Loucy (cell line): ENCODE measurements around the gene ZFAND3.

Source experiments
- H2AFZ ChIP-seq: fragments of 200-600 bp; sonication (generic); 2 replicates; pipeline ENCODE4 v1.6.0; 2016; ENCODE audit warnings: antibody characterized with exemption, mild to moderate bottlenecking, low read length, moderate library complexity
- H3F3A ChIP-seq: fragments of 200-600 bp; 2 replicates; pipeline ENCODE4 v1.6.0; 2016; ENCODE audit warnings: antibody characterized with exemption, low read depth, mild to moderate bottlenecking
- H3K27me3 ChIP-seq: fragments of 200-600 bp; sonication (generic); 2 replicates; pipeline ENCODE4 v1.6.1; 2014; ENCODE audit warnings: low read length, mild to moderate bottlenecking; ENCODE audit not compliant: insufficient read depth, poor library complexity, severe bottlenecking
- H3K36me3 ChIP-seq: fragments of 200-600 bp; sonication (generic); 2 replicates; pipeline ENCODE4 v1.6.1; 2016; ENCODE audit warnings: low read length; ENCODE audit not compliant: insufficient read depth
- H3K4me1 ChIP-seq: fragments of 200-600 bp; sonication (generic); 2 replicates; pipeline ENCODE4 v1.5.1; 2014; ENCODE audit warnings: low read length, mild to moderate bottlenecking; ENCODE audit not compliant: insufficient read depth, poor library complexity, severe bottlenecking
- H3K4me2 ChIP-seq: fragments of 200-600 bp; sonication (generic); 2 replicates; pipeline ENCODE4 v1.6.0; 2014; ENCODE audit warnings: antibody characterized with exemption, low read length, low read depth, mild to moderate bottlenecking; ENCODE audit not compliant: poor library complexity, severe bottlenecking
- H3K4me3 ChIP-seq: fragments of 200-600 bp; sonication (generic); 2 replicates; pipeline ENCODE4 v1.5.1; 2014; ENCODE audit warnings: low read length, mild to moderate bottlenecking, mixed read lengths; ENCODE audit not compliant: poor library complexity, severe bottlenecking
- H3K79me2 ChIP-seq: fragments of 200-600 bp; sonication (generic); 2 replicates; pipeline ENCODE4 v1.6.1; 2014; ENCODE audit warnings: low read length; ENCODE audit not compliant: insufficient read depth
- H3K9ac ChIP-seq: fragments of 200-600 bp; sonication (generic); 2 replicates; pipeline ENCODE4 v1.6.0; 2014; ENCODE audit warnings: mild to moderate bottlenecking, low read depth, low read length, moderate library complexity; ENCODE audit not compliant: poor library complexity, severe bottlenecking
- H3K9me2 ChIP-seq: fragments of 200-600 bp; sonication (generic); replicated peaks from 2 replicates; pipeline ENCODE4 v1.6.1; 2016; ENCODE audit warnings: low read depth, low read length, mixed read lengths
- H3K9me3 ChIP-seq: fragments of 200-600 bp; sonication (generic); 2 replicates; pipeline ENCODE4 v1.6.1; 2014; ENCODE audit warnings: mild to moderate bottlenecking, antibody characterized with exemption, low read length, low read depth; ENCODE audit not compliant: insufficient read depth
- H4K20me1 ChIP-seq: fragments of 200-600 bp; sonication (generic); 2 replicates; pipeline ENCODE4 v1.6.0; 2014; ENCODE audit warnings: antibody characterized with exemption, low read length, mild to moderate bottlenecking; ENCODE audit not compliant: insufficient read depth, poor library complexity, severe bottlenecking
- EZH2phosphoT487 ChIP-seq: fragments of 200-600 bp; IDR thresholded peaks from 2 replicates; pipeline ENCODE4 v1.6.1; 2018; ENCODE audit warnings: antibody characterized with exemption, mild to moderate bottlenecking, moderate library complexity, borderline replicate concordance
- TF ChIP-seq, protein P1 (sequence below): fragments of 200-600 bp; sonication (generic); conservative IDR thresholded peaks from 2 replicates; pipeline ENCODE4 v1.5.1; 2014; ENCODE audit warnings: mild to moderate bottlenecking, antibody characterized with exemption, low read length

The ZFAND3 gene

DNA sequence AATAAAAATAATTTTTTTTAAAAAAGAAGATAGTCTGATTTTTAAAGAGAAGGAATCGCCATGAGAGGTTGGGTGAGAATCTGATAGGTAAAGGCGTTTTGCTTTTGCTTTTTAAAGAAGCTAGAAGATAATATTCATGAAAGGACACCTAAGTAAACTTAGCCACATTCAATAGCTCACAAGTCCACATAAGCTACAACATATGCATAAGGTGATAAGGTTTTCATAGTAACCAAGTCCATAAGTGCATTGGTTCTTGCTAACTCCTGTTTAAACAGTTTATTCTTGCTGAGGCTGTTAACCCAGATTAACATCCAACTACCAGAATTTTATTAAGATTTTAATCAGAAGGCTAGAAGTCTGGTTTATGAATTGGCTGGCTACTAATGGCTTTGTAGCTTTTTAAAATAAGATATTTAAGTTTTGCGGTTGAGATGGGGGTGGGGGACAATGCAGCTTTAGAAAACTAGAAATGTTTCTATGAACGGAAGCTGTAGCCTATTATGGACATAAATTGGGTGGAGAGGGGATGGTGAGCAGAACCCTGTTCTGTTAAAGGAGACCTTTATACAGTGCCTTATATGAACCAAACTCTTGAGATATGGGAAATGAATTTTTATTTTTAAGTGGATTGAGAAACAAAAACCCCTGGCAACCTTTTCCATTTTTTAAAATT is 235.1 kb downstream of the ZFAND3 start:
- Histone ChIP-seq H3K9ac (no peak overlapping the region), H3F3A (no peaks in the 10 kb centered on the region), H3K4me1 (no peaks in the 10 kb centered on the region), H3K9me3 (no peaks in the 10 kb centered on the region), H3K79me2 (peaks cover 75% of the 10 kb centered on the region), H3K27me3 (no peaks in the 10 kb centered on the region), H3K36me3 (no peaks in the 10 kb centered on the region), H2AFZ (no peak overlapping the region), H4K20me1 (peaks cover 2% of the 10 kb centered on the region), H3K4me3 (no peak overlapping the region), H3K4me2 (no peak overlapping the region), H3K9me2 (no peaks in the 10 kb centered on the region)
- TF ChIP-seq EZH2phosphoT487: no peak

DNA sequence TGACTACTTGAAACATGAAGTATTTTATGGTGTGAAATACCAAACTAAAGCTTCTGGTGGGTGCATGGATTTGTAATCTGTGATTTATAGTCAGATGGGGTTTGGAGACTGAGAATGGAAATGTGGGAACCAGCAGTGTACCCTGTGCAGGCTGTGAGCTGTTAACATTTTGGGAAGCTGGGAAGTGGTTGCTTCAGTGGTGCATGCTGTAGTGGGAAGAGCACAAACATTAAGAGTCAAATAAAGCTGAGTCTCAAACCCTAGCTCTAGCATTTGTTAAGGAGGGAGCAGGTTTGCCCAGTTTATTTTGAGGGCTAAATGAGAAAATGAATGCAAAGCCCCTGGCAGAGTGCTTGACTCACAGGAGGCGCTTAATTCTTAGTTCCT is 235.7 kb downstream of the ZFAND3 start:
- TF ChIP-seq, protein P1, sequence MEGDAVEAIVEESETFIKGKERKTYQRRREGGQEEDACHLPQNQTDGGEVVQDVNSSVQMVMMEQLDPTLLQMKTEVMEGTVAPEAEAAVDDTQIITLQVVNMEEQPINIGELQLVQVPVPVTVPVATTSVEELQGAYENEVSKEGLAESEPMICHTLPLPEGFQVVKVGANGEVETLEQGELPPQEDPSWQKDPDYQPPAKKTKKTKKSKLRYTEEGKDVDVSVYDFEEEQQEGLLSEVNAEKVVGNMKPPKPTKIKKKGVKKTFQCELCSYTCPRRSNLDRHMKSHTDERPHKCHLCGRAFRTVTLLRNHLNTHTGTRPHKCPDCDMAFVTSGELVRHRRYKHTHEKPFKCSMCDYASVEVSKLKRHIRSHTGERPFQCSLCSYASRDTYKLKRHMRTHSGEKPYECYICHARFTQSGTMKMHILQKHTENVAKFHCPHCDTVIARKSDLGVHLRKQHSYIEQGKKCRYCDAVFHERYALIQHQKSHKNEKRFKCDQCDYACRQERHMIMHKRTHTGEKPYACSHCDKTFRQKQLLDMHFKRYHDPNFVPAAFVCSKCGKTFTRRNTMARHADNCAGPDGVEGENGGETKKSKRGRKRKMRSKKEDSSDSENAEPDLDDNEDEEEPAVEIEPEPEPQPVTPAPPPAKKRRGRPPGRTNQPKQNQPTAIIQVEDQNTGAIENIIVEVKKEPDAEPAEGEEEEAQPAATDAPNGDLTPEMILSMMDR: no peak
- TF ChIP-seq EZH2phosphoT487: no peak
- H3K36me3 ChIP-seq: no peaks in the 10 kb centered on the region
- H3K4me3 ChIP-seq: no peak overlapping the region
- H3K27me3 ChIP-seq: no peaks in the 10 kb centered on the region
- no peak overlapping the region for H3K9ac ChIP-seq
- no peaks in the 10 kb centered on the region for H3F3A ChIP-seq
- H3K9me2 ChIP-seq: no peaks in the 10 kb centered on the region
- H3K4me2 ChIP-seq: no peak overlapping the region
- peaks cover 2% of the 10 kb centered on the region for H4K20me1 ChIP-seq
- H3K79me2 ChIP-seq: peaks cover 75% of the 10 kb centered on the region
- no peak overlapping the region for H2AFZ ChIP-seq
- no peaks in the 10 kb centered on the region for H3K4me1 ChIP-seq
- no peaks in the 10 kb centered on the region for H3K9me3 ChIP-seq

- TF ChIP-seq EZH2phosphoT487: no peak
- TF ChIP-seq, protein P1: no peak
- no peaks in the 10 kb centered on the region for H3K9me3 ChIP-seq
- H3K4me2 ChIP-seq: no peak overlapping the region
- no peak overlapping the region for H2AFZ ChIP-seq
- H3K4me3 ChIP-seq: no peak overlapping the region
- H3K79me2 ChIP-seq: peaks cover 66% of the 10 kb centered on the region
- H3F3A ChIP-seq: no peaks in the 10 kb centered on the region
- peaks cover 3% of the 10 kb centered on the region; the same call in 1 of the 2 replicates for H3K36me3 ChIP-seq
- no peak overlapping the region for H3K9ac ChIP-seq
- peaks cover 2% of the 10 kb centered on the region for H4K20me1 ChIP-seq
- H3K27me3 ChIP-seq: no peaks in the 10 kb centered on the region
- H3K4me1 ChIP-seq: no peaks in the 10 kb centered on the region
- no peaks in the 10 kb centered on the region for H3K9me2 ChIP-seq
These were observed 236.8 kb downstream of the ZFAND3 start for GRCh38 chr6:38056361-38056760.

GRCh38 chr6:38057994-38058393 is 238.5 kb downstream of the ZFAND3 start:
- Histone ChIP-seq H3K4me2 (no peak overlapping the region), H3K79me2 (peaks cover 50% of the 10 kb centered on the region), H3K4me1 (no peaks in the 10 kb centered on the region), H4K20me1 (peaks cover 2% of the 10 kb centered on the region), H3K4me3 (no peak overlapping the region), H3K36me3 (peaks cover 19% of the 10 kb centered on the region; the same call in 1 of the 2 replicates), H2AFZ (no peak overlapping the region), H3F3A (no peaks in the 10 kb centered on the region), H3K27me3 (no peaks in the 10 kb centered on the region), H3K9me2 (no peaks in the 10 kb centered on the region), H3K9ac (no peak overlapping the region), H3K9me3 (no peaks in the 10 kb centered on the region)
- TF ChIP-seq EZH2phosphoT487: no peak
- TF ChIP-seq, protein P1: no peak
